ENCODE results near the gene ZNF782. TPM values are rescaled to one million over a fixed set of nuclear protein-coding genes. Genes with fewer than 3 reads are reported as not detected.
A peak's percentile ranks its signal among the peaks of the same experiment; 100 is the strongest.

The ZNF782 gene
- total RNA-seq, 1 experiment from 2014 or later: 9.3 TPM

- Histone ChIP-seq H3K9me3 (replicated peaks) (no peaks in the 10 kb centered on the region), H3K4me3 (no peak overlapping the region), H3K27me3 (no peaks in the 10 kb centered on the region), H3K4me1 (no peaks in the 10 kb centered on the region), H3K36me3 (no peaks in the 10 kb centered on the region), H3K27ac (no peak overlapping the region)
- no peak for DNase-seq
These were observed 72.8 kb downstream of the ZNF782 start for GRCh38 chr9:96781552-96781951.

- H3K27me3 ChIP-seq: no peaks in the 10 kb centered on the region
- H3K27ac ChIP-seq: no peak overlapping the region
- no peaks in the 10 kb centered on the region for H3K4me1 ChIP-seq
- peaks cover 17% of the 10 kb centered on the region for H3K36me3 ChIP-seq
- H3K9me3 ChIP-seq (replicated peaks): no peaks in the 10 kb centered on the region
- H3K4me3 ChIP-seq: no peak overlapping the region
- DNase-seq: no peak
These were observed 75.2 kb downstream of the ZNF782 start for GRCh38 chr9:96779089-96779488.

- H3K4me1 ChIP-seq: no peaks in the 10 kb centered on the region
- peaks cover 32% of the 10 kb centered on the region for H3K36me3 ChIP-seq
- peak overlapping the region; percentile 81 for H3K4me3 ChIP-seq
- H3K27me3 ChIP-seq: no peaks in the 10 kb centered on the region
- no peaks in the 10 kb centered on the region for H3K9me3 ChIP-seq (replicated peaks)
- H3K27ac ChIP-seq: peak overlapping the region; percentile 44
- no peak for DNase-seq
These were observed 76.9 kb downstream of the ZNF782 start for GRCh38 chr9:96777426-96777864.

- Histone ChIP-seq H3K36me3 (peaks cover 92% of the 10 kb centered on the region), H3K4me3 (no peak overlapping the region), H3K9me3 (replicated peaks) (peaks cover 32% of the 10 kb centered on the region), H3K4me1 (peaks cover 6% of the 10 kb centered on the region; the same call in 1 of the 2 replicates), H3K27me3 (no peaks in the 10 kb centered on the region), H3K27ac (no peak overlapping the region)
- DNase-seq: no peak
These were observed 83.2 kb downstream of the ZNF782 start for GRCh38 chr9:96771124-96771523.

GRCh38 chr9:96769989-96770388, 84.3 kb downstream of the ZNF782 start:
- DNase-seq: peak in 1 of 2 experiments; percentile 10
- H3K27ac ChIP-seq: no peak overlapping the region
- H3K4me1 ChIP-seq: peaks cover 6% of the 10 kb centered on the region; the same call in 1 of the 2 replicates
- no peak overlapping the region for H3K4me3 ChIP-seq
- peaks cover 92% of the 10 kb centered on the region for H3K36me3 ChIP-seq
- H3K27me3 ChIP-seq: no peaks in the 10 kb centered on the region
- H3K9me3 ChIP-seq (replicated peaks): peaks cover 40% of the 10 kb centered on the region

Other genes with a start within 250 kb of the ZNF782 start
- gene CDC14B, start 234.7 kb downstream of the ZNF782 start, total RNA-seq (2014; rRNA removed; shearing (Covaris generic)): 36.1 and 37.1 TPM in 2 replicates
- gene PRXL2C, start 199.2 kb downstream of the ZNF782 start, total RNA-seq (2014; rRNA removed; shearing (Covaris generic)): 12.2 and 12.5 TPM in 2 replicates
- 20.6 and 23.5 TPM in 2 replicates for gene ZNF510, start 76.4 kb downstream of the ZNF782 start, total RNA-seq (2014; rRNA removed; shearing (Covaris generic))
- 0.42 TPM in 1 of 2 replicates, not detected in the other for gene NUTM2G, start 74.3 kb upstream of the ZNF782 start, total RNA-seq (2014; rRNA removed; shearing (Covaris generic))
- 19.8 and 21.0 TPM in 2 replicates for gene CTSV, start 184.6 kb upstream of the ZNF782 start, total RNA-seq (2014; rRNA removed; shearing (Covaris generic))

All from SJCRH30 (cell line).